H1 (cell line): ENCODE measurements around the gene FAM131C.

Source experiments
- CTCF ChIP-seq, 3 experiments: IDR thresholded peaks; 1 replicate in 2 of 3; 2 replicates in 1 of 3; pipeline versions ENCODE4 v1.5.1 to v1.6.1; 2011; ENCODE audit warnings: low read length in 3 of 3, mild to moderate bottlenecking in 3 of 3, inconsistent platforms in 2 of 3, low read depth in 1 of 3, moderate library complexity in 1 of 3; ENCODE audit not compliant: insufficient read depth in 1 of 3; ENCODE audit errors: control extremely low read depth in 1 of 3
- TEAD4 ChIP-seq: IDR thresholded peaks from 2 replicates; pipeline ENCODE4 v1.6.1; 2012; ENCODE audit warnings: low read depth, low read length, inconsistent platforms, mixed read lengths
- USF2 ChIP-seq: IDR thresholded peaks from 2 replicates; pipeline ENCODE4 v1.6.1; 2011; ENCODE audit warnings: low read length, improper control_type of control experiment

GRCh38 chr1:16013908-16014258, 59.6 kb downstream of the FAM131C start:
- TF ChIP-seq TEAD4 (no peak), CTCF (IDR thresholded peaks at IDR 0.05; ENCODE audit: control extremely low read depth in 1 of 3, insufficient read depth in 1 of 3, low read depth in 1 of 3, low read length in 3 of 3) (no peak), USF2 (no peak)
